ENCODE measurements around the gene AK4.
"Not testable (repeated sequence)": the region's sequence is repeated elsewhere in the genome, so short reads cannot be mapped to it uniquely, and the experiment has no call there.

The AK4 gene

DNA sequence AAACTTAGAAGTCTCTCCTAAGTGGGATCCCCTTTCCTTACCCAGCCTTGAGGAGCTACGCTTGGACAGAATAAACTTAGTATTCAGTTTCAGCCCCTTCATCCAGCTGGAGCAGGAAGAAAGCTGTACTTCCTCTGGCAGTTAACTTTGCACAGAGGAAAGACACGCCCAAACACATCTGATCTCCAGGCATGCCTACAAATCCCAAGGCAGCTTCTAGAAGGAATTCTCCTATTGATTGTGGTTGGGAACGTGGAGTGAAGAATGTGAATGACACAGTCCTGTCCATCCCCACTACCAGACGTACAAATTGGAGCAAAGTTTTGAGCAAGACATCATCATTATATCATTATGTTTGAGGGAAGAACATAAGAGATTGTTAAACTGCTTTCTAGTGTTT is 6.6 kb upstream of the AK4 start:
- no peaks in the 10 kb centered on the region for H3K4me1 ChIP-seq (ENCODE audit: control insufficient read depth, insufficient read depth, low read length)
- no peaks in the 10 kb centered on the region for H3K9me3 ChIP-seq (ENCODE audit: control insufficient read depth, insufficient read depth, low read depth, low read length)
- no peak overlapping the region for H3K27ac ChIP-seq (ENCODE audit: extremely low read depth, low read depth, low read length)
- H3K4me3 ChIP-seq (ENCODE audit: low read depth, low read length), result no peak overlapping the region
- POLR2A ChIA-PET, result no interaction called here
- TF ChIP-seq, protein P1, sequence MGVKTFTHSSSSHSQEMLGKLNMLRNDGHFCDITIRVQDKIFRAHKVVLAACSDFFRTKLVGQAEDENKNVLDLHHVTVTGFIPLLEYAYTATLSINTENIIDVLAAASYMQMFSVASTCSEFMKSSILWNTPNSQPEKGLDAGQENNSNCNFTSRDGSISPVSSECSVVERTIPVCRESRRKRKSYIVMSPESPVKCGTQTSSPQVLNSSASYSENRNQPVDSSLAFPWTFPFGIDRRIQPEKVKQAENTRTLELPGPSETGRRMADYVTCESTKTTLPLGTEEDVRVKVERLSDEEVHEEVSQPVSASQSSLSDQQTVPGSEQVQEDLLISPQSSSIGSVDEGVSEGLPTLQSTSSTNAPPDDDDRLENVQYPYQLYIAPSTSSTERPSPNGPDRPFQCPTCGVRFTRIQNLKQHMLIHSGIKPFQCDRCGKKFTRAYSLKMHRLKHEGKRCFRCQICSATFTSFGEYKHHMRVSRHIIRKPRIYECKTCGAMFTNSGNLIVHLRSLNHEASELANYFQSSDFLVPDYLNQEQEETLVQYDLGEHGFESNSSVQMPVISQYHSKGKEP (tag by site-specific recombination; IDR thresholded peaks at IDR 0.05), result no peak
- TF ChIP-seq ZBTB17 (tag by site-specific recombination; IDR thresholded peaks at IDR 0.05), result 0 out of 2 replicates have a peak, but pooled peaks have one; percentile 15
- H3K36me3 ChIP-seq (ENCODE audit: control insufficient read depth in 2 of 2, insufficient read depth in 1 of 2, low read length in 2 of 2), result no peaks in the 10 kb centered on the region
- CTCF ChIA-PET, result interaction anchor here (0.7 kb wide), 2 partner anchors 56 to 65 kb away, joined by 3 read pairs; no protein-coding TSS in a partner anchor

DNA sequence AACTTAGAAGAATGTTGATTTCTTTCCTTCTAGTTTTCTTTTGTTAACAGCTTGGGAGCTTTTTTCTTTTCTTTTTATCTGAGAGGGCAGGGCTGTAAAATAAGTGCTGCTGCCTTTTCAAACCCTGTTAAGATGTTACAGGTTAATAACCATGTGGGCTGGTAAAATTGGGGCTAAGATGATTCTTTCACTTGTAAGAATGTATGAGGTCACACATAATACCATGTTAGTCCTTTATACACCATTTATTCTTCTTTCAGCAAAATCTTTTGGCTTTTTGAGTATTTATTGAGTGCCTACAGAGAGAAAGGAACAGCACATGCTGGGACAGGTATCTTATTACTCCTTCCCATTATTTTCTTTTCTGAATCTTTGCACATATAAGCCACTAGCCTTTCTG is 6.1 kb upstream of the AK4 start:
- Histone ChIP-seq H3K36me3 (ENCODE audit: control insufficient read depth in 2 of 2, insufficient read depth in 1 of 2, low read length in 2 of 2) (no peaks in the 10 kb centered on the region), H3K27ac (ENCODE audit: extremely low read depth, low read depth, low read length) (no peak overlapping the region), H3K4me3 (ENCODE audit: low read depth, low read length) (no peak overlapping the region), H3K4me1 (ENCODE audit: control insufficient read depth, insufficient read depth, low read length) (no peaks in the 10 kb centered on the region), H3K9me3 (ENCODE audit: control insufficient read depth, insufficient read depth, low read depth, low read length) (no peaks in the 10 kb centered on the region)
- ChIA-PET CTCF (interaction anchor here (0.7 kb wide), 2 partner anchors 56 to 65 kb away, joined by 3 read pairs; no protein-coding TSS in a partner anchor), POLR2A (no interaction called here)
- TF ChIP-seq ZNF596 (tag by site-specific recombination; IDR thresholded peaks at IDR 0.05) (no peak), ZNF311 (tag by site-specific recombination; IDR thresholded peaks at IDR 0.05; ENCODE audit: borderline replicate concordance) (no peak), ZNF266 (tag by site-specific recombination; IDR thresholded peaks at IDR 0.05; ENCODE audit: low read depth) (no peak), SP7 (tag by site-specific recombination; IDR thresholded peaks at IDR 0.05) (peak; percentile 51; the same call in 1 of the 2 replicates), SCRT2 (tag by site-specific recombination; IDR thresholded peaks at IDR 0.05) (peak; percentile 71), ZNF660 (tag by site-specific recombination; IDR thresholded peaks at IDR 0.05) (no peak), ZNF169 (tag by site-specific recombination; IDR thresholded peaks at IDR 0.05) (no peak)

DNA sequence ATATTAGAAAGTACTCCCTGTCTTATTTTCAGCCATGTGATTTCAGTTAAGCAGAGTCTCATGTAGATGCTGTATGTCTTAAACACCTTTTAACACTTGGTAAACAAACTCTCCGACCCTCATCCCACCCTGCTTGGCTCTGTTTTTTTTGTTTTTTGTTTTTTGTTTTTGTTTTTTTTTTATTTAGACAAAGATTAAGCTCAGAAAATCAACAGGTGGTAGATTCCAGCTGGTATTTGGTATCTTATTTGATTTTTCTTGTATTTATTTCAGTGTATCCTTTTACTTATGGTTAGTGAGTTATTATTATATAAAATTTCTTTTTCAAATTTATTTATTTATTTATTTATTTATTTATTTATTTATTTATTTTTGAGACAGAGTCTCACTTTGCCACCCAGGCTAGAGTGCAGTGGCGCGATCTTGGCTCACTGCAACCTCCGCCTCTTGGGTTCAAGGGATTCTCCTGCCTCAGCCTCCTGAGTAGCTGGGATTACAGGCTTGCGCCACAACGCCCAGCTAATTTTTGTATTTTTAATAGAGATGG is 4.8 kb upstream of the AK4 start:
- POLR2A ChIA-PET; H3K27ac ChIP-seq (ENCODE audit: extremely low read depth, low read depth, low read length); CTCF ChIA-PET: not testable (repeated sequence)
- TF ChIP-seq ZNF510 (tag by site-specific recombination; IDR thresholded peaks at IDR 0.05; ENCODE audit: insufficient replicate concordance) (peak; percentile 81), ZNF140 (tag by site-specific recombination; IDR thresholded peaks at IDR 0.05) (peak; percentile 78; the same call in 1 of the 2 replicates), ZNF654 (tag by site-specific recombination; IDR thresholded peaks at IDR 0.05; ENCODE audit: low read depth) (peak; percentile 22), ZNF558 (tag by site-specific recombination; IDR thresholded peaks at IDR 0.05) (peak; percentile 79; the same call in 1 of the 2 replicates), ZNF623 (tag by site-specific recombination; IDR thresholded peaks at IDR 0.05) (peak; percentile 73), ZNF555 (tag by site-specific recombination; conservative IDR thresholded peaks at IDR 0.05) (peak; percentile 79), ZBTB8A (tag by site-specific recombination; IDR thresholded peaks at IDR 0.05) (peak; percentile 76), ZNF426 (tag by site-specific recombination; IDR thresholded peaks at IDR 0.05) (peak; percentile 89)
- TF ChIP-seq, protein P2, sequence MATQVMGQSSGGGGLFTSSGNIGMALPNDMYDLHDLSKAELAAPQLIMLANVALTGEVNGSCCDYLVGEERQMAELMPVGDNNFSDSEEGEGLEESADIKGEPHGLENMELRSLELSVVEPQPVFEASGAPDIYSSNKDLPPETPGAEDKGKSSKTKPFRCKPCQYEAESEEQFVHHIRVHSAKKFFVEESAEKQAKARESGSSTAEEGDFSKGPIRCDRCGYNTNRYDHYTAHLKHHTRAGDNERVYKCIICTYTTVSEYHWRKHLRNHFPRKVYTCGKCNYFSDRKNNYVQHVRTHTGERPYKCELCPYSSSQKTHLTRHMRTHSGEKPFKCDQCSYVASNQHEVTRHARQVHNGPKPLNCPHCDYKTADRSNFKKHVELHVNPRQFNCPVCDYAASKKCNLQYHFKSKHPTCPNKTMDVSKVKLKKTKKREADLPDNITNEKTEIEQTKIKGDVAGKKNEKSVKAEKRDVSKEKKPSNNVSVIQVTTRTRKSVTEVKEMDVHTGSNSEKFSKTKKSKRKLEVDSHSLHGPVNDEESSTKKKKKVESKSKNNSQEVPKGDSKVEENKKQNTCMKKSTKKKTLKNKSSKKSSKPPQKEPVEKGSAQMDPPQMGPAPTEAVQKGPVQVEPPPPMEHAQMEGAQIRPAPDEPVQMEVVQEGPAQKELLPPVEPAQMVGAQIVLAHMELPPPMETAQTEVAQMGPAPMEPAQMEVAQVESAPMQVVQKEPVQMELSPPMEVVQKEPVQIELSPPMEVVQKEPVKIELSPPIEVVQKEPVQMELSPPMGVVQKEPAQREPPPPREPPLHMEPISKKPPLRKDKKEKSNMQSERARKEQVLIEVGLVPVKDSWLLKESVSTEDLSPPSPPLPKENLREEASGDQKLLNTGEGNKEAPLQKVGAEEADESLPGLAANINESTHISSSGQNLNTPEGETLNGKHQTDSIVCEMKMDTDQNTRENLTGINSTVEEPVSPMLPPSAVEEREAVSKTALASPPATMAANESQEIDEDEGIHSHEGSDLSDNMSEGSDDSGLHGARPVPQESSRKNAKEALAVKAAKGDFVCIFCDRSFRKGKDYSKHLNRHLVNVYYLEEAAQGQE (tag by site-specific recombination; IDR thresholded peaks at IDR 0.05), result peak; percentile 66
- TF ChIP-seq, protein P3, sequence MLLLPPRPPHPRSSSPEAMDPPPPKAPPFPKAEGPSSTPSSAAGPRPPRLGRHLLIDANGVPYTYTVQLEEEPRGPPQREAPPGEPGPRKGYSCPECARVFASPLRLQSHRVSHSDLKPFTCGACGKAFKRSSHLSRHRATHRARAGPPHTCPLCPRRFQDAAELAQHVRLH (tag by site-specific recombination; IDR thresholded peaks at IDR 0.05), result 0 out of 2 replicates have a peak, but pooled peaks have one; percentile 50
- TF ChIP-seq, protein P4, sequence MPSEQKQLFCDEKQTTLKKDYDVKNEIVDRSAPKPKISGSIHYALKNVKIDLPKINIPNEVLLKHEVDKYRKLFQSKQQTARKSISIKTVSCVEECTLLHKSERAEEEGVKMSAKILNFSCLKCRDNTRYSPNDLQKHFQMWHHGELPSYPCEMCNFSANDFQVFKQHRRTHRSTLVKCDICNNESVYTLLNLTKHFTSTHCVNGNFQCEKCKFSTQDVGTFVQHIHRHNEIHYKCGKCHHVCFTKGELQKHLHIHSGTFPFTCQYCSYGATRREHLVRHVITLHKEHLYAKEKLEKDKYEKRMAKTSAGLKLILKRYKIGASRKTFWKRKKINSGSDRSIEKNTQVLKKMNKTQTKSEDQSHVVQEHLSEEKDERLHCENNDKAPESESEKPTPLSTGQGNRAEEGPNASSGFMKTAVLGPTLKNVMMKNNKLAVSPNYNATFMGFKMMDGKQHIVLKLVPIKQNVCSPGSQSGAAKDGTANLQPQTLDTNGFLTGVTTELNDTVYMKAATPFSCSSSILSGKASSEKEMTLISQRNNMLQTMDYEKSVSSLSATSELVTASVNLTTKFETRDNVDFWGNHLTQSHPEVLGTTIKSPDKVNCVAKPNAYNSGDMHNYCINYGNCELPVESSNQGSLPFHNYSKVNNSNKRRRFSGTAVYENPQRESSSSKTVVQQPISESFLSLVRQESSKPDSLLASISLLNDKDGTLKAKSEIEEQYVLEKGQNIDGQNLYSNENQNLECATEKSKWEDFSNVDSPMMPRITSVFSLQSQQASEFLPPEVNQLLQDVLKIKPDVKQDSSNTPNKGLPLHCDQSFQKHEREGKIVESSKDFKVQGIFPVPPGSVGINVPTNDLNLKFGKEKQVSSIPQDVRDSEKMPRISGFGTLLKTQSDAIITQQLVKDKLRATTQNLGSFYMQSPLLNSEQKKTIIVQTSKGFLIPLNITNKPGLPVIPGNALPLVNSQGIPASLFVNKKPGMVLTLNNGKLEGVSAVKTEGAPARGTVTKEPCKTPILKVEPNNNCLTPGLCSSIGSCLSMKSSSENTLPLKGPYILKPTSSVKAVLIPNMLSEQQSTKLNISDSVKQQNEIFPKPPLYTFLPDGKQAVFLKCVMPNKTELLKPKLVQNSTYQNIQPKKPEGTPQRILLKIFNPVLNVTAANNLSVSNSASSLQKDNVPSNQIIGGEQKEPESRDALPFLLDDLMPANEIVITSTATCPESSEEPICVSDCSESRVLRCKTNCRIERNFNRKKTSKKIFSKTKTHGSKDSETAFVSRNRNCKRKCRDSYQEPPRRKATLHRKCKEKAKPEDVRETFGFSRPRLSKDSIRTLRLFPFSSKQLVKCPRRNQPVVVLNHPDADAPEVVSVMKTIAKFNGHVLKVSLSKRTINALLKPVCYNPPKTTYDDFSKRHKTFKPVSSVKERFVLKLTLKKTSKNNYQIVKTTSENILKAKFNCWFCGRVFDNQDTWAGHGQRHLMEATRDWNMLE (tag by site-specific recombination; conservative IDR thresholded peaks at IDR 0.05; ENCODE audit: low read depth), result peak; percentile 89

More for the DNA sequence above, 4.8 kb upstream of the AK4 start:
- not testable (repeated sequence) for H3K4me3 ChIP-seq (ENCODE audit: low read depth, low read length); H3K9me3 ChIP-seq (ENCODE audit: control insufficient read depth, insufficient read depth, low read depth, low read length); H3K4me1 ChIP-seq (ENCODE audit: control insufficient read depth, insufficient read depth, low read length); H3K36me3 ChIP-seq (ENCODE audit: control insufficient read depth in 2 of 2, insufficient read depth in 1 of 2, low read length in 2 of 2)

All from HEK293 (cell line).